DND-41 (cell line): ENCODE measurements around the gene LMO7.

ENCODE experiments used
- ATAC-seq: fragments of 200-7000 bp; cut with Tn5 transposase; 3 replicates; pipeline ENCODE4 v1.9.1; 2021; ENCODE audit warnings: low read depth; ENCODE audit not compliant: insufficient read depth
- DNase-seq: peaks from one replicate; pipeline ENCODE4 v3.0.0-alpha.2; 2020
- H2AFZ ChIP-seq: 2 replicates; pipeline ENCODE4 v1.6.0; 2012; ENCODE audit warnings: low read depth, low read length
- H3K27ac ChIP-seq: 2 replicates; pipeline ENCODE4 v1.5.1; 2012; ENCODE audit warnings: low read length, inconsistent platforms
- H3K27me3 ChIP-seq: fragments of 200-600 bp; sonication (generic); 2 replicates; pipeline ENCODE4 v1.6.0; 2012; ENCODE audit warnings: low read length, mild to moderate bottlenecking, inconsistent platforms; ENCODE audit not compliant: insufficient read depth, poor library complexity
- H3K36me3 ChIP-seq: 2 replicates; pipeline ENCODE4 v1.5.1; 2012; ENCODE audit warnings: low read length, inconsistent platforms; ENCODE audit not compliant: insufficient read depth
- H3K4me1 ChIP-seq: 2 replicates; pipeline ENCODE4 v1.5.1; 2012; ENCODE audit warnings: mild to moderate bottlenecking, low read length; ENCODE audit not compliant: insufficient read depth
- H3K4me2 ChIP-seq: 2 replicates; pipeline ENCODE4 v1.6.0; 2012; ENCODE audit warnings: mild to moderate bottlenecking, moderate library complexity, low read length, inconsistent platforms; ENCODE audit not compliant: insufficient read depth
- H3K4me3 ChIP-seq, 2 experiments: fragments of 200-600 bp in 1 of 2; shearing (Covaris generic) in 1 of 2; 2 replicates each; pipeline ENCODE4 v1.5.1; 2012 to 2016; ENCODE audit warnings: inconsistent platforms in 2 of 2, low read length in 2 of 2, mild to moderate bottlenecking in 2 of 2, low read depth in 1 of 2, moderate library complexity in 1 of 2
- H3K79me2 ChIP-seq: 2 replicates; pipeline ENCODE4 v1.6.0; 2012; ENCODE audit warnings: low read length, inconsistent platforms; ENCODE audit not compliant: insufficient read depth
- H3K9ac ChIP-seq: 2 replicates; pipeline ENCODE4 v1.6.0; 2012; ENCODE audit warnings: low read depth, mild to moderate bottlenecking, inconsistent platforms, low read length, moderate library complexity
- H3K9me3 ChIP-seq: 2 replicates; pipeline ENCODE4 v1.5.1; 2012; ENCODE audit warnings: low read length, moderate library complexity, mild to moderate bottlenecking, inconsistent platforms; ENCODE audit not compliant: insufficient read depth, severe bottlenecking
- H4K20me1 ChIP-seq: 2 replicates; pipeline ENCODE4 v1.6.0; 2012; ENCODE audit warnings: low read length; ENCODE audit not compliant: insufficient read depth
- EZH2 ChIP-seq: IDR thresholded peaks from 3 replicates; pipeline ENCODE4 v1.6.1; 2012; ENCODE audit warnings: borderline replicate concordance, low read depth, mild to moderate bottlenecking, moderate library complexity, low read length, inconsistent platforms; ENCODE audit not compliant: severe bottlenecking
- TF ChIP-seq, protein P1 (sequence below): IDR thresholded peaks from 2 replicates; pipeline ENCODE4 v1.5.1; 2012; ENCODE audit warnings: borderline replicate concordance, low read length, moderate library complexity, mild to moderate bottlenecking; ENCODE audit not compliant: poor library complexity, severe bottlenecking; ENCODE audit errors: extremely low read depth

Gene LMO7

DNA sequence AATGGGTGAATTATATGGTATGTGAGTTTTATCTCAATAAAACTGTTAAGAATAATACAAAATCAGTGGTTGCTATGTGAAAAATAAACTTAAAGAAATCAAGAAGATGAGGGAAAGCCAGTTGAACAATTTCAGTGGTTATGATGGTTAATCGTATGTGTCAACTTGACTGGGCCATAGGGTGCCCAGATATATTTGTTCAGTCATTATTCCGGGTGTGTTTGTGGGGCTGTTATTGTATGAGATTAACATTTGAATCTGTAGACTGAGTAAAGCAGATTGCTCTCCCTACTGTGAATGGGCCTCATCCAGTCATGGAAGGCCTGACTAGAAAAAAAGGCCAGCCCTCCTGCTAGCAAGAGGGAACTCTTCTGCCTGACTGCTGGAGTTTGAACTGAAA lies 109.3 kb downstream of the LMO7 start:
- Histone ChIP-seq H3K27ac (no peak overlapping the region), H3K27me3 (no peaks in the 10 kb centered on the region), H3K4me1 (no peaks in the 10 kb centered on the region), H4K20me1 (no peaks in the 10 kb centered on the region), H3K9me3 (no peaks in the 10 kb centered on the region), H3K4me3 (no peak overlapping the region), H3K9ac (no peak overlapping the region), H2AFZ (no peak overlapping the region), H3K36me3 (no peaks in the 10 kb centered on the region), H3K79me2 (no peaks in the 10 kb centered on the region), H3K4me2 (no peak overlapping the region)
- DNase-seq: no peak
- TF ChIP-seq, protein P1, sequence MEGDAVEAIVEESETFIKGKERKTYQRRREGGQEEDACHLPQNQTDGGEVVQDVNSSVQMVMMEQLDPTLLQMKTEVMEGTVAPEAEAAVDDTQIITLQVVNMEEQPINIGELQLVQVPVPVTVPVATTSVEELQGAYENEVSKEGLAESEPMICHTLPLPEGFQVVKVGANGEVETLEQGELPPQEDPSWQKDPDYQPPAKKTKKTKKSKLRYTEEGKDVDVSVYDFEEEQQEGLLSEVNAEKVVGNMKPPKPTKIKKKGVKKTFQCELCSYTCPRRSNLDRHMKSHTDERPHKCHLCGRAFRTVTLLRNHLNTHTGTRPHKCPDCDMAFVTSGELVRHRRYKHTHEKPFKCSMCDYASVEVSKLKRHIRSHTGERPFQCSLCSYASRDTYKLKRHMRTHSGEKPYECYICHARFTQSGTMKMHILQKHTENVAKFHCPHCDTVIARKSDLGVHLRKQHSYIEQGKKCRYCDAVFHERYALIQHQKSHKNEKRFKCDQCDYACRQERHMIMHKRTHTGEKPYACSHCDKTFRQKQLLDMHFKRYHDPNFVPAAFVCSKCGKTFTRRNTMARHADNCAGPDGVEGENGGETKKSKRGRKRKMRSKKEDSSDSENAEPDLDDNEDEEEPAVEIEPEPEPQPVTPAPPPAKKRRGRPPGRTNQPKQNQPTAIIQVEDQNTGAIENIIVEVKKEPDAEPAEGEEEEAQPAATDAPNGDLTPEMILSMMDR: no peak
- TF ChIP-seq EZH2: no peak
- ATAC-seq: no peak

DNA sequence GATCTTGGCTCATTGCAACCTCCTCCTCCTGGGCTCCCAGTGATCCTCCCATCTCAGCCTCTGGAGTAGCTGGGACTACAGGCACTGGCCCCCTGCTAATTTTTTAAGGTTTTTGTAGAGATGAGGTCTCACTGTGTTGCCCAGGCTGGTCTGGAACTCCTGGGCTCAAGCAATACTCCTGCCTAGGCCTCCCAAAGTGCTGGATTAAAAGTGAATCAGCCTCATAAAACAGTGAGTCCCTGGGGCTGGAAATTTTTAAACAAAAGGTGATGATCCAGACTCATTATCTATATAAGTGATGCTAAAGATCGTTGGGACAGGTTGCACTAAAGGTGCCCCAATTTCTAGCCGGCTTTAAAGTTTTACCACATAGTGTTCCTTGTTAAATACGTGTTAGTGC lies 112.7 kb downstream of the LMO7 start:
- TF ChIP-seq EZH2: no peak
- TF ChIP-seq, protein P1: no peak
- no peak overlapping the region for H2AFZ ChIP-seq
- no peaks in the 10 kb centered on the region for H3K79me2 ChIP-seq
- DNase-seq (no peak), ATAC-seq (no peak)
- no peak overlapping the region for H3K4me2 ChIP-seq
- H3K4me1 ChIP-seq: no peaks in the 10 kb centered on the region
- H3K4me3 ChIP-seq: no peak overlapping the region
- H3K27ac ChIP-seq: no peak overlapping the region
- H3K27me3 ChIP-seq: no peaks in the 10 kb centered on the region
- no peak overlapping the region for H3K9ac ChIP-seq
- H3K36me3 ChIP-seq: no peaks in the 10 kb centered on the region
- no peaks in the 10 kb centered on the region for H3K9me3 ChIP-seq
- H4K20me1 ChIP-seq: no peaks in the 10 kb centered on the region

DNA sequence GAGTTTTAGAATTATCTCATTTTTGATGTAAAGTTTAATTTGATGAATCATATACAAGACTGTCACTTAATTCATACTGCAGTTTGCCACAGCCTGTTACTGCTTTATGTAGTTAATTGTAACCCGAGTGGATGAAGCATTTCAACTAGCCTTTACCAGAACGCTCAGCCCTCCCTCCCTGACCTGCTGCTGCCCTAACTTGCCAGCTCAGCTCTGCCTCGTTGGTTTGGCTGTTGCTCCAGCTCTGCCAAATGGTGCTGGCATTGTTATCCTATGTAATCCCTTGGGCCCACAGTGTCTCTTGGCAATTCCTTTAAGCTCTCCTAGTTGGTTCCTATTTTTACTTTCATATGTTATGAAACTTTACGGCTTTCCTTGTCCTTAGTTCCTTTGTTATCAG lies 113.3 kb downstream of the LMO7 start:
- no peak overlapping the region for H3K9ac ChIP-seq
- no peak for DNase-seq
- H3K79me2 ChIP-seq: no peaks in the 10 kb centered on the region
- H4K20me1 ChIP-seq: no peaks in the 10 kb centered on the region
- no peaks in the 10 kb centered on the region for H3K4me1 ChIP-seq
- H3K9me3 ChIP-seq: no peaks in the 10 kb centered on the region
- H3K4me3 ChIP-seq: no peak overlapping the region
- TF ChIP-seq, protein P1: no peak
- TF ChIP-seq EZH2: no peak
- no peak overlapping the region for H3K27ac ChIP-seq
- no peaks in the 10 kb centered on the region for H3K27me3 ChIP-seq
- no peaks in the 10 kb centered on the region for H3K36me3 ChIP-seq
- H2AFZ ChIP-seq: no peak overlapping the region
- ATAC-seq: no peak
- no peak overlapping the region for H3K4me2 ChIP-seq

DNA sequence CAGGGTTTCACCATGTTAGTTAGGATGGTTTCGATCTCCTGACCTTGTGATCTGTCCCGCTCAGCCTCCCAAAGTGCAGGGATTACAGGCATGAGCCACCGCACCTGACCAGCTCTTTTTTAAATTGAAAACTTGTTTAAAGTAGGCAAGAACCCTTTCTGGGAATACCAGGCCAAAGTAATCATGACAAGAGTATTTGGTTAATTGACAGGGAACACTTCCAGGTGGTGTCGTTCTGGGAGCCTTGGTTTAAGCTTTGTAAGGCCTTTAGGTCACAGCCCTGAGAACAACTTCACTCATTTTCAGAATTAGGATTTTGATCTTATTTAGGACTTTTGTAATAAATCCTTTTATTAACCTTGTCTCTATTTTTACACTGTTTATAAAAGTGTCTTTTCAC lies 115.2 kb downstream of the LMO7 start:
- no peak overlapping the region for H2AFZ ChIP-seq
- TF ChIP-seq, protein P1: no peak
- no peak for TF ChIP-seq EZH2
- no peak for ATAC-seq

More for the DNA sequence above, 115.2 kb downstream of the LMO7 start:
- DNase-seq: no peak
- no peak overlapping the region for H3K27ac ChIP-seq
- H4K20me1 ChIP-seq: no peaks in the 10 kb centered on the region
- no peak overlapping the region for H3K9ac ChIP-seq
- H3K4me1 ChIP-seq: no peaks in the 10 kb centered on the region
- H3K4me3 ChIP-seq: no peak overlapping the region
- no peaks in the 10 kb centered on the region for H3K36me3 ChIP-seq
- H3K9me3 ChIP-seq: no peaks in the 10 kb centered on the region
- no peaks in the 10 kb centered on the region for H3K27me3 ChIP-seq
- no peaks in the 10 kb centered on the region for H3K79me2 ChIP-seq
- no peak overlapping the region for H3K4me2 ChIP-seq
